Upper lobe of left lung (tissue), 6 donors: ENCODE data around the gene IDS. TPM values are rescaled to one million over a fixed set of nuclear protein-coding genes. Genes with fewer than 3 reads are reported as not detected.

ENCODE experiments used
- ATAC-seq, 2 donors: fragments of 200-7000 bp; cut with Tn5 transposase; one replicate each; pipeline ENCODE4 v1.9.1; 2022; ENCODE audit warnings: mild to moderate bottlenecking in 2 of 2, moderate library complexity in 2 of 2; ENCODE audit not compliant: low FRiP score in 2 of 2
- DNase-seq, 2 donors: peaks; one replicate each; pipeline ENCODE4 v3.0.0-alpha.2; 2019 to 2020
- H3K27ac ChIP-seq, 4 donors: fragments of 200-600 bp; sonication (generic); one replicate each; pipeline ENCODE4 v1.5.1; 2016 to 2019
- H3K27me3 ChIP-seq, 4 donors: fragments of 200-600 bp; sonication (generic); one replicate each; pipeline ENCODE4 v1.5.1; 2017 to 2019
- H3K36me3 ChIP-seq, 4 donors: fragments of 200-600 bp; sonication (generic); one replicate each; pipeline ENCODE4 v1.5.1; 2016 to 2019
- H3K4me1 ChIP-seq, 4 donors: fragments of 200-600 bp; sonication (generic); one replicate each; pipeline ENCODE4 v1.5.1; 2018 to 2019
- H3K4me3 ChIP-seq, 4 donors: fragments of 200-600 bp; sonication (generic); one replicate each; pipeline ENCODE4 v1.5.1; 2017 to 2019; ENCODE audit warnings: mild to moderate bottlenecking in 2 of 4, moderate library complexity in 1 of 4
- H3K9me3 ChIP-seq, 4 donors: fragments of 200-600 bp; sonication (generic); one replicate each; pipeline ENCODE4 v1.5.1; 2018 to 2019
- EP300 ChIP-seq, 4 donors: sonication (generic); formaldehyde crosslinking; IDR thresholded peaks; one replicate each; pipeline ENCODE4 v1.5.1; 2017; ENCODE audit warnings: antibody characterized with exemption in 4 of 4, control low read depth in 2 of 4
- POLR2A ChIP-seq, 4 donors: fragments of 450-650 bp; IDR thresholded peaks; one replicate each; pipeline ENCODE4 v1.5.1; 2016 to 2017; ENCODE audit warnings: antibody characterized with exemption in 4 of 4, mild to moderate bottlenecking in 2 of 4
- POLR2AphosphoS5 ChIP-seq, 2 donors: sonication (generic); formaldehyde crosslinking; IDR thresholded peaks; one replicate each; pipeline ENCODE4 v1.5.1; 2017; ENCODE audit warnings: antibody characterized with exemption in 2 of 2
- WGBS, 2 donors: methylation state at CpG; one replicate each; pipeline ENCODE4 v1.1.5; 2017 to 2018; 5-methylcytosine and 5-hydroxymethylcytosine counted together
- total RNA-seq, 6 donors: library from RNA; depleted of rRNA in 4 of 6; stranded (reverse); fragments of >200 nt in 4 of 6; gene quantifications; one replicate each; pipeline versions ENCODE4 v1.1.0 to v1.2.1, GENCODE V29; 2016 to 2021
- TF ChIP-seq, protein P1 (sequence below), 6 experiments: fragments of 450-650 bp in 4 of 6; fragments of 200-600 bp in 2 of 6; sonication (generic) in 2 of 6; IDR thresholded peaks; one replicate each; pipeline ENCODE4 v1.5.1; 2016 to 2019; ENCODE audit warnings: antibody characterized with exemption in 6 of 6
- donor health status: DM: no; HTN: no; CAD: no; lungs with moderate emphysema.
- donor health status: DM: no; HTN: yes; CAD: no; lungs with severe emphysema.

Gene IDS
- total RNA-seq, 6 donors from 2014 or later = 77.5 to 130 (median 97.5) TPM

DNA sequence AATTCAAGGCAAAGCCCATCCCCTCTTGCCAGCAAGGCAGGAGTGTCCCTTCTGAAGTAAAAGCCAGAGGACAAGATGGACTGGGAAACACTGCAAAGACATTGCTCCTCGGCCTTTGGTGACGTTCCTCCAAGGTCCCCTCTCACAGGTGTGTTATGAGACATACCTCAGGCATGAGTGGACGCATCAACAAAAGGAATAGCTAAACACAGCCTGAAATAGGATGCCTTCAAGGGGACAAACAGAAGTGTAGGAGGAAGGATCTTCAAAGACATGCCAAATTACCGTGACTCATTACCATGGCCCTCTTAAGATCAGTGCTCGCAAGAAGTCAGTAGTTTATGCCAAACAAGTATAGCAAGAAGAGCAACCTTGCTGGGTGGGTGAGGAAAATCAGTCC, 6.0 kb upstream of the IDS start:
- TF ChIP-seq POLR2A (IDR thresholded peaks at IDR 0.05) = no peak
- no peak for TF ChIP-seq POLR2AphosphoS5 (IDR thresholded peaks at IDR 0.05)
- TF ChIP-seq, protein P1, sequence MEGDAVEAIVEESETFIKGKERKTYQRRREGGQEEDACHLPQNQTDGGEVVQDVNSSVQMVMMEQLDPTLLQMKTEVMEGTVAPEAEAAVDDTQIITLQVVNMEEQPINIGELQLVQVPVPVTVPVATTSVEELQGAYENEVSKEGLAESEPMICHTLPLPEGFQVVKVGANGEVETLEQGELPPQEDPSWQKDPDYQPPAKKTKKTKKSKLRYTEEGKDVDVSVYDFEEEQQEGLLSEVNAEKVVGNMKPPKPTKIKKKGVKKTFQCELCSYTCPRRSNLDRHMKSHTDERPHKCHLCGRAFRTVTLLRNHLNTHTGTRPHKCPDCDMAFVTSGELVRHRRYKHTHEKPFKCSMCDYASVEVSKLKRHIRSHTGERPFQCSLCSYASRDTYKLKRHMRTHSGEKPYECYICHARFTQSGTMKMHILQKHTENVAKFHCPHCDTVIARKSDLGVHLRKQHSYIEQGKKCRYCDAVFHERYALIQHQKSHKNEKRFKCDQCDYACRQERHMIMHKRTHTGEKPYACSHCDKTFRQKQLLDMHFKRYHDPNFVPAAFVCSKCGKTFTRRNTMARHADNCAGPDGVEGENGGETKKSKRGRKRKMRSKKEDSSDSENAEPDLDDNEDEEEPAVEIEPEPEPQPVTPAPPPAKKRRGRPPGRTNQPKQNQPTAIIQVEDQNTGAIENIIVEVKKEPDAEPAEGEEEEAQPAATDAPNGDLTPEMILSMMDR (IDR thresholded peaks at IDR 0.05) = no peak
- TF ChIP-seq EP300 (IDR thresholded peaks at IDR 0.05) = no peak
- Histone ChIP-seq H3K27me3 (no peaks in the 10 kb centered on the region), H3K4me1 (no peaks in the 10 kb centered on the region), H3K36me3 (no peaks in the 10 kb centered on the region), H3K4me3 (no peak overlapping the region), H3K9me3 (no peaks in the 10 kb centered on the region), H3K27ac (no peak overlapping the region)
- 79 to 92% methylated on average over 4 to 5 of the region's 5 CpGs for WGBS, 2 donors
- ATAC-seq = no peak
- no peak for DNase-seq

DNA sequence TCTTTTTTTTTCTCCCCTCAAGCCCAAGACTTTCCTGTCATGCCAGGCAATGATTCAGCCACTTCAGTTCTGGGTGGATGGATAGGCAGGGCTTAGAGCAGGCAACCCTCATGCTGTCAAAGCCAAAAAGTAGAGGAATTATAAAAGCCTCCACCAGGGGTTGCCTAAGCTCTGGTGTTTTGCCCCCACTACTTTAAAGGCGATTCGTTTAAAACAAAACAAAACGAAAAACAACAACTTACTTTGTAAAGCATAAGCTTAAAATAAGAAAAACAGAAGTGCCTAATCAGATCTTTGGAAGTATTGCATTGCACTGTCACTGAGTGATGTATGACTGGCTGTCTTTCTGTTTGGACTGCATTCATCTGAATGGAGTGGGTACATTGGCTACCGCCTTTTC, 5.3 kb upstream of the IDS start:
- Histone ChIP-seq H3K4me3 (no peak overlapping the region), H3K36me3 (no peaks in the 10 kb centered on the region), H3K4me1 (peaks cover 0 to 2% (median 0%) of the 10 kb centered on the region in 4 donors), H3K9me3 (no peaks in the 10 kb centered on the region), H3K27me3 (no peaks in the 10 kb centered on the region), H3K27ac (no peak overlapping the region)
- DNase-seq (no peak), ATAC-seq (no peak)
- WGBS, 2 donors = 17 to 43% methylated on average over 4 of the region's 4 CpGs
- TF ChIP-seq, protein P1 (IDR thresholded peaks at IDR 0.05) = no peak
- TF ChIP-seq POLR2A (IDR thresholded peaks at IDR 0.05) (no peak), POLR2AphosphoS5 (IDR thresholded peaks at IDR 0.05) (no peak), EP300 (IDR thresholded peaks at IDR 0.05) (no peak)

DNA sequence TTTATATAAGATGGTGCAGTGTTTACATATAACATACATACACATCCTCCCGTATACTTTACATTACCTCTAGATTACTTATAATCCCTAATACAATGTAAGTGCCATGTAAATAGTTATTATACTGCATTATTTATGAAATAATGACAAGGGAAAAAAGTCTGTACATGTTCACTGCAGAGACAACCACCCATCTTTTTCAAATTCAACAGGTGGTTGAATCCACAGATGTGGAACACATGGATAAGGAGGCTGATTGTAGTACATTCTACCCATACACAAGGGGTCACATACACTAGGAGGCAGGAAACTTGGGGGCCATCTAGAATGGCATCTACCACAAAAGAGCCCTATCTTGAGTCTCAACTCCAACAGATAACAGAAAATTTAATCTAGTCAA, 3.4 kb upstream of the IDS start:
- H3K4me3 ChIP-seq = no peak overlapping the region
- 64 to 65% methylated on average over 1 of the region's 1 CpG for WGBS, 2 donors
- no peak for ATAC-seq
- H3K4me1 ChIP-seq = peaks cover 0 to 7% (median 4%) of the 10 kb centered on the region in 4 donors
- H3K36me3 ChIP-seq = no peaks in the 10 kb centered on the region
- TF ChIP-seq EP300 (IDR thresholded peaks at IDR 0.05) (no peak), POLR2AphosphoS5 (IDR thresholded peaks at IDR 0.05) (no peak), POLR2A (IDR thresholded peaks at IDR 0.05) (no peak)
- TF ChIP-seq, protein P1 (IDR thresholded peaks at IDR 0.05) = no peak
- H3K27ac ChIP-seq = no peak overlapping the region
- no peaks in the 10 kb centered on the region for H3K27me3 ChIP-seq
- DNase-seq = no peak
- no peaks in the 10 kb centered on the region for H3K9me3 ChIP-seq

DNA sequence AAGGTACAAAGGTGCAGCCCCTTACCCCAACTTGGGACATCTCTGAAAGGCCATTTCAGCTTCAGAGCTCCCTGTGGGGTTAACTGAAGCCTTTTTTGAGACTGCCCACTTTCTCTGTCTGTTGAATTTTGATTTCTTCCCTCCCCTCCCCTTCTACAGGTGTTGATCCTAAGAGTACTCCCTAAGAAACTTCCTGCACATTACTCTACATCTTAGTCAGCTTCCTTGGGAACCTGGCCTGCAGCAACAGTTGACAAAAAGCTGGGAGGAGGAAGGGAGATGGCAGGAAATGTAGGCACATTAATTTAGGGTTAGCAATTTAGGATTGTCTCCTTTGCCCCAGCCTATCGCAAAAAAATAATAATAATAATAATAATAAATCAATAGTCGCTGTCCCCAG, 1.2 kb upstream of the IDS start:
- no peak overlapping the region for H3K27ac ChIP-seq
- H3K4me3 ChIP-seq = no peak overlapping the region
- ATAC-seq = no peak
- peaks cover 0 to 7% (median 4%) of the 10 kb centered on the region in 4 donors for H3K4me1 ChIP-seq
- TF ChIP-seq EP300 (IDR thresholded peaks at IDR 0.05) (no peak), POLR2AphosphoS5 (IDR thresholded peaks at IDR 0.05) (no peak), POLR2A (IDR thresholded peaks at IDR 0.05) (no peak)
- TF ChIP-seq, protein P1 (IDR thresholded peaks at IDR 0.05) = no peak
- peaks cover 0 to 8% (median 0%) of the 10 kb centered on the region in 4 donors for H3K36me3 ChIP-seq
- H3K9me3 ChIP-seq = no peaks in the 10 kb centered on the region
- 85 to 98% methylated on average over 2 of the region's 2 CpGs for WGBS, 2 donors
- H3K27me3 ChIP-seq = no peaks in the 10 kb centered on the region
- no peak for DNase-seq

DNA sequence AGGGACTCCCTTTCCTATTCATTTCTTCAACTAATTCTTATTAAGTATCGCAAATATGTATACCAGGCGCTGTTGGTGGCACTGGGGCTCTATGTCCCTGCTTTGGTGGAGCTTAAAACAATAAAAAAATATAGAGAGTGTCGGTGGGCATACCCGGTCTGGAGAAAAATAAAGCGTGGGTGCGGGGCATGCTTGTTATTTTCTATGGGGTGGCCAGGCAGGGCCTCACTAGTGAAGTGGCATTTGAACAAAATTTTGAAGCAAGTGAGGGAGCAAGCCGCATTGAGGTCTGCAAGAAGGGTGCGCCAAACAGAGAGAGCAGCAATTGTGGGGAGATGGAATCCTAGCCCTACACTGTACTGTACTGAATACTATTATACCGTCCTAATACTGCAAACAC, 565 bp upstream of the IDS start:
- Histone ChIP-seq H3K27ac (peak overlapping the region in 3 of 4 donors; percentile 87 to 91 (median 88)), H3K9me3 (no peaks in the 10 kb centered on the region), H3K4me1 (peaks cover 0 to 7% (median 4%) of the 10 kb centered on the region in 4 donors), H3K4me3 (peak overlapping the region in 2 of 4 donors; percentile 67 to 73), H3K36me3 (peaks cover 0 to 13% (median 0%) of the 10 kb centered on the region in 4 donors), H3K27me3 (no peaks in the 10 kb centered on the region)
- WGBS, 2 donors = 84 to 87% methylated on average over 9 of the region's 9 CpGs
- ATAC-seq (no peak), DNase-seq (no peak)
- TF ChIP-seq EP300 (IDR thresholded peaks at IDR 0.05) (no peak), POLR2A (IDR thresholded peaks at IDR 0.05) (no peak), POLR2AphosphoS5 (IDR thresholded peaks at IDR 0.05) (no peak)
- TF ChIP-seq, protein P1 (IDR thresholded peaks at IDR 0.05) = no peak
